SK-N-SH (cell line): ENCODE results near the gene EN1. TPM values are rescaled to one million over a fixed set of nuclear protein-coding genes. Genes with fewer than 3 reads are reported as not detected.

Source experiments
- CTCF ChIA-PET: fragments of 300-600, 350-600 bp; formaldehyde crosslinking; extraction: SDS; loops from one replicate; lab custom pipeline; 2021; lab: Yijun Ruan, JAX
- POLR2A ChIA-PET: fragments of 350-600 bp; sonication (Branson Sonifier 250); formaldehyde crosslinking; extraction: SDS; loops from one replicate; lab custom pipeline; 2020; ENCODE audit warnings: antibody characterized with exemption, inconsistent platforms; lab: Yijun Ruan, JAX
- DNase-seq: peaks from one replicate; pipeline ENCODE4 v3.0.0; 2012
- H2AFZ ChIP-seq: fragments of 200-600 bp; sonication (generic); 2 replicates; pipeline ENCODE4 v1.8.1; 2016; ENCODE audit warnings: antibody characterized with exemption, mild to moderate bottlenecking, low read depth
- H3F3A ChIP-seq: fragments of 200-600 bp; sonication (generic); replicated peaks from 2 replicates; pipeline ENCODE3; 2016; ENCODE audit warnings: antibody characterized with exemption, mild to moderate bottlenecking; ENCODE audit not compliant: insufficient read depth
- H3K27ac ChIP-seq, 2 experiments: fragments of 200-500 bp in 1 of 2; fragments of 200-600 bp in 1 of 2; sonication (Bioruptor generic) in 1 of 2; sonication (generic), shearing (Covaris generic) in 1 of 2; 2 replicates each; pipeline versions ENCODE4 v1.5.1 to v1.6.1; 2014 to 2016; ENCODE audit warnings: low read depth in 2 of 2, inconsistent platforms in 1 of 2, low read length in 1 of 2, mild to moderate bottlenecking in 1 of 2, mixed read lengths in 1 of 2
- H3K27me3 ChIP-seq: fragments of 200-600 bp; sonication (generic), shearing (Covaris generic); 2 replicates; pipeline ENCODE4 v1.6.1; 2016; ENCODE audit warnings: mixed run types; ENCODE audit not compliant: insufficient read depth
- H3K36me3 ChIP-seq, 2 experiments: fragments of 200-500 bp in 1 of 2; fragments of 200-600 bp in 1 of 2; sonication (Bioruptor generic) in 1 of 2; sonication (generic) in 1 of 2; replicated peaks in 1 of 2; 2 replicates each; pipeline versions ENCODE3 to v1.5.1; 2014 to 2016; ENCODE audit warnings: low read length in 1 of 2, mild to moderate bottlenecking in 1 of 2; ENCODE audit not compliant: insufficient read depth in 2 of 2, control insufficient read depth in 1 of 2
- H3K4me1 ChIP-seq, 2 experiments: fragments of 200-500 bp in 1 of 2; fragments of 200-600 bp in 1 of 2; sonication (Bioruptor generic) in 1 of 2; sonication (generic), shearing (Covaris generic) in 1 of 2; 2 replicates each; pipeline versions ENCODE4 v1.5.1 to v1.6.1; 2014 to 2016; ENCODE audit warnings: low read depth in 1 of 2, low read length in 1 of 2, mixed run types in 1 of 2; ENCODE audit not compliant: insufficient read depth in 2 of 2, control insufficient read depth in 1 of 2
- H3K4me2 ChIP-seq: fragments of 200-600 bp; sonication (generic), shearing (Covaris generic); 2 replicates; pipeline ENCODE4 v1.6.1; 2017; ENCODE audit warnings: mixed run types
- H3K4me3 ChIP-seq, 2 experiments: fragments of 200-500 bp in 1 of 2; fragments of 200-600 bp in 1 of 2; sonication (Bioruptor generic) in 1 of 2; sonication (generic), shearing (Covaris generic) in 1 of 2; 2 replicates each; pipeline versions ENCODE4 v1.5.1 to v1.8.1; 2014 to 2016; ENCODE audit warnings: low read depth in 2 of 2, inconsistent platforms in 1 of 2, low read length in 1 of 2, mild to moderate bottlenecking in 1 of 2, mixed read lengths in 1 of 2, moderate library complexity in 1 of 2
- H3K79me2 ChIP-seq: fragments of 200-600 bp; sonication (generic); 2 replicates; pipeline ENCODE4 v1.8.1; 2017; ENCODE audit warnings: mild to moderate bottlenecking; ENCODE audit not compliant: insufficient read depth
- H3K9ac ChIP-seq: fragments of 200-600 bp; sonication (generic); 2 replicates; pipeline ENCODE4 v1.6.1; 2017; ENCODE audit warnings: mixed run types
- H3K9me2 ChIP-seq: fragments of 200-600 bp; sonication (generic); 2 replicates; pipeline ENCODE4 v1.6.1; 2017; ENCODE audit warnings: mixed run types
- H3K9me3 ChIP-seq: fragments of 200-600 bp; sonication (generic); 2 replicates; pipeline ENCODE4 v1.6.1; 2017; ENCODE audit warnings: mixed run types, mild to moderate bottlenecking, moderate library complexity
- H4K20me1 ChIP-seq: fragments of 200-600 bp; sonication (generic); 2 replicates; pipeline ENCODE4 v1.6.1; 2017; ENCODE audit warnings: mild to moderate bottlenecking, mixed run types; ENCODE audit not compliant: insufficient read depth
- CHD2 ChIP-seq: fragments of 150-350 bp; IDR thresholded peaks from 2 replicates; pipeline ENCODE4 v1.6.1; 2018; ENCODE audit warnings: low read length; ENCODE audit not compliant: partially characterized antibody
- ELF1 ChIP-seq: IDR thresholded peaks from 2 replicates; pipeline ENCODE4 v1.4.0; 2012
- FOSL2 ChIP-seq: IDR thresholded peaks from 2 replicates; pipeline ENCODE4 v1.4.0; 2012; ENCODE audit warnings: low read depth, mild to moderate bottlenecking, moderate library complexity, borderline replicate concordance
- FOXJ3 ChIP-seq: sonication (generic); formaldehyde crosslinking; IDR thresholded peaks from 2 replicates; pipeline ENCODE4 v1.5.1; 2020; ENCODE audit warnings: mild to moderate bottlenecking, missing genetic modification reagents
- FOXM1 ChIP-seq: IDR thresholded peaks from 2 replicates; pipeline ENCODE4 v1.4.0; 2012; ENCODE audit warnings: low read depth, mild to moderate bottlenecking
- GABPA ChIP-seq: IDR thresholded peaks from 2 replicates; pipeline ENCODE4 v1.4.0; 2012; ENCODE audit warnings: low read depth, mild to moderate bottlenecking
- GATA2 ChIP-seq: sonication (generic); formaldehyde crosslinking; IDR thresholded peaks from 2 replicates; pipeline ENCODE4 v1.5.0; 2020; ENCODE audit warnings: mild to moderate bottlenecking, missing genetic modification reagents
- IRF3 ChIP-seq: fragments of 150-350 bp; IDR thresholded peaks from 2 replicates; pipeline ENCODE4 v1.6.1; 2016; ENCODE audit warnings: mild to moderate bottlenecking, low read depth, low read length
- JUND ChIP-seq: IDR thresholded peaks from 2 replicates; pipeline ENCODE4 v1.4.0; 2012
- MEF2A ChIP-seq: IDR thresholded peaks from 2 replicates; pipeline ENCODE4 v1.4.0; 2012; ENCODE audit warnings: low read depth, borderline replicate concordance
- MXI1 ChIP-seq: IDR thresholded peaks from 2 replicates; pipeline ENCODE4 v1.6.1; 2012; ENCODE audit warnings: mild to moderate bottlenecking, low read depth, low read length, improper control_type of control experiment
- NFIC ChIP-seq: IDR thresholded peaks from 2 replicates; pipeline ENCODE4 v1.4.0; 2012; ENCODE audit warnings: borderline replicate concordance
- NRF1 ChIP-seq: IDR thresholded peaks from 2 replicates; pipeline ENCODE4 v1.6.1; 2012; ENCODE audit warnings: low read depth, mild to moderate bottlenecking, low read length
- RAD21 ChIP-seq: IDR thresholded peaks from 2 replicates; pipeline ENCODE4 v1.6.1; 2012; ENCODE audit warnings: mild to moderate bottlenecking, low read length
- RCOR1 ChIP-seq: fragments of 150-350 bp; IDR thresholded peaks from 2 replicates; pipeline ENCODE4 v1.6.1; 2017; ENCODE audit warnings: antibody characterized with exemption, low read length
- RXRA ChIP-seq: IDR thresholded peaks from 2 replicates; pipeline ENCODE4 v1.4.0; 2012; ENCODE audit warnings: low read depth, mild to moderate bottlenecking, borderline replicate concordance
- SIN3A ChIP-seq: IDR thresholded peaks from 2 replicates; pipeline ENCODE4 v1.6.1; 2012; ENCODE audit warnings: low read depth, mild to moderate bottlenecking, low read length, moderate library complexity, borderline replicate concordance
- SMC3 ChIP-seq: IDR thresholded peaks from 2 replicates; pipeline ENCODE4 v1.6.1; 2012; ENCODE audit warnings: low read depth, low read length, improper control_type of control experiment
- TAF1 ChIP-seq: IDR thresholded peaks from 2 replicates; pipeline ENCODE4 v1.6.1; 2012; ENCODE audit warnings: low read depth, mild to moderate bottlenecking, low read length, moderate library complexity, borderline replicate concordance
- TCF12 ChIP-seq: IDR thresholded peaks from 2 replicates; pipeline ENCODE4 v1.4.0; 2012
- TEAD4 ChIP-seq: IDR thresholded peaks from 2 replicates; pipeline ENCODE4 v1.4.0; 2012; ENCODE audit warnings: mild to moderate bottlenecking, borderline replicate concordance; ENCODE audit not compliant: insufficient read depth
- WGBS: methylation state at CpG from one replicate; pipeline ENCODE4 v1.1.6; 2017; ENCODE audit warnings: low lambda C conversion rate; 5-methylcytosine and 5-hydroxymethylcytosine counted together
- polyA plus RNA-seq, 3 experiments: library from polyadenylated mRNA; depleted of rRNA; stranded (reverse); fragments of >200 nt; gene quantifications; 2 replicates each; pipeline ENCODE4 v1.2.3, GENCODE V29; 2012
- TF ChIP-seq, protein P1 (sequence below): IDR thresholded peaks from 2 replicates; pipeline ENCODE4 v1.6.1; 2012; ENCODE audit warnings: mild to moderate bottlenecking, low read depth, low read length, moderate library complexity

The EN1 gene
- polyA plus RNA-seq, 1 of the 3 experiments (the other 2 are of a cell fraction), result not detected

GRCh38 chr2:118813601-118814339 lies 33.7 kb downstream of the EN1 start:
- no peaks in the 10 kb centered on the region for H3K4me1 ChIP-seq
- no peak overlapping the region for H3K4me2 ChIP-seq
- H3K4me3 ChIP-seq, result no peak overlapping the region
- H2AFZ ChIP-seq, result no peak overlapping the region
- H3K9me3 ChIP-seq, result no peaks in the 10 kb centered on the region
- WGBS, result 25% methylated on average over 12 of the region's 13 CpGs
- no peak for DNase-seq
- POLR2A ChIA-PET, result no interaction called here
- TF ChIP-seq MXI1 (no peak), SMC3 (no peak), NFIC (no peak), FOSL2 (no peak), NRF1 (no peak), ELF1 (no peak), CHD2 (no peak)
- no peaks in the 10 kb centered on the region for H3K79me2 ChIP-seq
- no peaks in the 10 kb centered on the region for H4K20me1 ChIP-seq
- CTCF ChIA-PET, result interaction anchor here (0.8 kb wide), 1 partner anchor 13 kb away, joined by 3 read pairs; no protein-coding TSS in a partner anchor
- no peak overlapping the region for H3K27ac ChIP-seq
- peaks cover 19% of the 10 kb centered on the region; the same call in 1 of the 2 replicates for H3K27me3 ChIP-seq
- no peaks in the 10 kb centered on the region for H3K36me3 ChIP-seq
- H3K9ac ChIP-seq, result no peak overlapping the region
- no peaks in the 10 kb centered on the region for H3F3A ChIP-seq
- H3K9me2 ChIP-seq, result no peaks in the 10 kb centered on the region

DNA sequence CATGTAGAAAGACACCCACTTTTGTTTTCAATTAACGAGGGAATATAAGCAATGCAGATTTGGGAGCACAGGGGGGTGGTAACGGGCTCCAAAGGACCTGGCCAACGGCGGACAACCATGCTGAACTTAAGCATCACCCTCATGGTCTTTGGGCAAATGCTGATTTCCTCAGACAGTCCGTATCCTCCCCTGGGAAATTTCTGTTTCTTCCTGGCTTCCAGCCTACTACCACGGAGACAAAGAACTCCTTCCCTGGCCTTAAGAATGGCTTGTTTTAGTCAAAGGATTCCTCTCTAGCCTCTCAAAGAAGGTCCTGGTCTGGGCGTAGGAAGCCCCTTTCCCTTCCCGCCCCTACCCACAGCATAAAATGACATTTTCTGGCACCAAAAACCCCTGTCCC lies 34.3 kb downstream of the EN1 start:
- WGBS, result 48% methylated on average over 6 of the region's 8 CpGs
- Histone ChIP-seq H3K27ac (no peak overlapping the region), H3K4me2 (no peak overlapping the region), H3K9me3 (no peaks in the 10 kb centered on the region), H3K9ac (no peak overlapping the region), H3K4me3 (no peak overlapping the region), H3K36me3 (no peaks in the 10 kb centered on the region), H3K79me2 (no peaks in the 10 kb centered on the region), H3K27me3 (peaks cover 13% of the 10 kb centered on the region; the same call in 1 of the 2 replicates), H3K9me2 (no peaks in the 10 kb centered on the region), H2AFZ (no peak overlapping the region), H3K4me1 (no peaks in the 10 kb centered on the region), H4K20me1 (no peaks in the 10 kb centered on the region), H3F3A (no peaks in the 10 kb centered on the region)
- no peak for DNase-seq
- ChIA-PET CTCF (no interaction called here), POLR2A (no interaction called here)
- TF ChIP-seq JUND (no peak), MXI1 (no peak), RXRA (no peak), GATA2 (no peak), RAD21 (no peak), FOSL2 (no peak), TEAD4 (no peak), FOXM1 (no peak), SIN3A (no peak), TAF1 (no peak), RCOR1 (no peak), ELF1 (no peak), IRF3 (no peak), TCF12 (no peak), NFIC (no peak), NRF1 (no peak), MEF2A (no peak), FOXJ3 (CRISPR knock-in tag) (no peak), GABPA (no peak)
- TF ChIP-seq, protein P1, sequence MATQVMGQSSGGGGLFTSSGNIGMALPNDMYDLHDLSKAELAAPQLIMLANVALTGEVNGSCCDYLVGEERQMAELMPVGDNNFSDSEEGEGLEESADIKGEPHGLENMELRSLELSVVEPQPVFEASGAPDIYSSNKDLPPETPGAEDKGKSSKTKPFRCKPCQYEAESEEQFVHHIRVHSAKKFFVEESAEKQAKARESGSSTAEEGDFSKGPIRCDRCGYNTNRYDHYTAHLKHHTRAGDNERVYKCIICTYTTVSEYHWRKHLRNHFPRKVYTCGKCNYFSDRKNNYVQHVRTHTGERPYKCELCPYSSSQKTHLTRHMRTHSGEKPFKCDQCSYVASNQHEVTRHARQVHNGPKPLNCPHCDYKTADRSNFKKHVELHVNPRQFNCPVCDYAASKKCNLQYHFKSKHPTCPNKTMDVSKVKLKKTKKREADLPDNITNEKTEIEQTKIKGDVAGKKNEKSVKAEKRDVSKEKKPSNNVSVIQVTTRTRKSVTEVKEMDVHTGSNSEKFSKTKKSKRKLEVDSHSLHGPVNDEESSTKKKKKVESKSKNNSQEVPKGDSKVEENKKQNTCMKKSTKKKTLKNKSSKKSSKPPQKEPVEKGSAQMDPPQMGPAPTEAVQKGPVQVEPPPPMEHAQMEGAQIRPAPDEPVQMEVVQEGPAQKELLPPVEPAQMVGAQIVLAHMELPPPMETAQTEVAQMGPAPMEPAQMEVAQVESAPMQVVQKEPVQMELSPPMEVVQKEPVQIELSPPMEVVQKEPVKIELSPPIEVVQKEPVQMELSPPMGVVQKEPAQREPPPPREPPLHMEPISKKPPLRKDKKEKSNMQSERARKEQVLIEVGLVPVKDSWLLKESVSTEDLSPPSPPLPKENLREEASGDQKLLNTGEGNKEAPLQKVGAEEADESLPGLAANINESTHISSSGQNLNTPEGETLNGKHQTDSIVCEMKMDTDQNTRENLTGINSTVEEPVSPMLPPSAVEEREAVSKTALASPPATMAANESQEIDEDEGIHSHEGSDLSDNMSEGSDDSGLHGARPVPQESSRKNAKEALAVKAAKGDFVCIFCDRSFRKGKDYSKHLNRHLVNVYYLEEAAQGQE, result no peak
